ENCODE results near the gene SAXO1. TPM values are rescaled to one million over a fixed set of nuclear protein-coding genes. Genes with fewer than 3 reads are reported as not detected.

Gene SAXO1
- total RNA-seq, 1 donor from 2014 or later: not detected

GRCh38 chr9:18971909-18972308 lies 61.1 kb downstream of the SAXO1 start:
- Mint-ChIP-seq H3K27ac (ENCODE audit: unreplicated experiment) (no peak overlapping the region), H3K4me1 (ENCODE audit: unreplicated experiment) (no peaks in the 10 kb centered on the region), H3K36me3 (ENCODE audit: low read depth, unreplicated experiment) (no peaks in the 10 kb centered on the region), H3K9me3 (ENCODE audit: unreplicated experiment) (no peaks in the 10 kb centered on the region), H3K4me3 (ENCODE audit: unreplicated experiment) (no peak overlapping the region), H3K27me3 (ENCODE audit: unreplicated experiment) (no peaks in the 10 kb centered on the region)
- DNase-seq (ENCODE audit: low spot score): no peak
- no peak for TF ChIP-seq CTCF (IDR thresholded peaks at IDR 0.05; ENCODE audit: unreplicated experiment)

- no peak for TF ChIP-seq CTCF (IDR thresholded peaks at IDR 0.05; ENCODE audit: unreplicated experiment)
- no peak overlapping the region for H3K4me3 Mint-ChIP-seq (ENCODE audit: unreplicated experiment)
- DNase-seq (ENCODE audit: low spot score): no peak
- H3K27me3 Mint-ChIP-seq (ENCODE audit: unreplicated experiment): no peaks in the 10 kb centered on the region
- no peak overlapping the region for H3K27ac Mint-ChIP-seq (ENCODE audit: unreplicated experiment)
- no peaks in the 10 kb centered on the region for H3K9me3 Mint-ChIP-seq (ENCODE audit: unreplicated experiment)
- no peaks in the 10 kb centered on the region for H3K4me1 Mint-ChIP-seq (ENCODE audit: unreplicated experiment)
- no peaks in the 10 kb centered on the region for H3K36me3 Mint-ChIP-seq (ENCODE audit: low read depth, unreplicated experiment)
Measured at GRCh38 chr9:18971404-18971803, 61.6 kb downstream of the SAXO1 start.

GRCh38 chr9:18970393-18970792 lies 62.6 kb downstream of the SAXO1 start:
- no peaks in the 10 kb centered on the region for H3K36me3 Mint-ChIP-seq (ENCODE audit: low read depth, unreplicated experiment)
- no peaks in the 10 kb centered on the region for H3K4me1 Mint-ChIP-seq (ENCODE audit: unreplicated experiment)
- H3K4me3 Mint-ChIP-seq (ENCODE audit: unreplicated experiment): no peak overlapping the region
- no peak for DNase-seq (ENCODE audit: low spot score)
- no peak for TF ChIP-seq CTCF (IDR thresholded peaks at IDR 0.05; ENCODE audit: unreplicated experiment)
- H3K9me3 Mint-ChIP-seq (ENCODE audit: unreplicated experiment): no peaks in the 10 kb centered on the region
- peaks cover 1% of the 10 kb centered on the region for H3K27me3 Mint-ChIP-seq (ENCODE audit: unreplicated experiment)
- H3K27ac Mint-ChIP-seq (ENCODE audit: unreplicated experiment): no peak overlapping the region

GRCh38 chr9:18969128-18969527 lies 63.9 kb downstream of the SAXO1 start:
- Mint-ChIP-seq H3K4me1 (ENCODE audit: unreplicated experiment) (no peaks in the 10 kb centered on the region), H3K9me3 (ENCODE audit: unreplicated experiment) (no peaks in the 10 kb centered on the region), H3K27ac (ENCODE audit: unreplicated experiment) (no peak overlapping the region), H3K27me3 (ENCODE audit: unreplicated experiment) (peaks cover 1% of the 10 kb centered on the region), H3K4me3 (ENCODE audit: unreplicated experiment) (no peak overlapping the region), H3K36me3 (ENCODE audit: low read depth, unreplicated experiment) (no peaks in the 10 kb centered on the region)
- TF ChIP-seq CTCF (IDR thresholded peaks at IDR 0.05; ENCODE audit: unreplicated experiment): no peak
- DNase-seq (ENCODE audit: low spot score): no peak

GRCh38 chr9:18955626-18956025 lies 77.4 kb downstream of the SAXO1 start:
- H3K36me3 Mint-ChIP-seq (ENCODE audit: low read depth, unreplicated experiment): no peaks in the 10 kb centered on the region
- no peaks in the 10 kb centered on the region for H3K9me3 Mint-ChIP-seq (ENCODE audit: unreplicated experiment)
- no peak overlapping the region for H3K27ac Mint-ChIP-seq (ENCODE audit: unreplicated experiment)
- no peak for TF ChIP-seq CTCF (IDR thresholded peaks at IDR 0.05; ENCODE audit: unreplicated experiment)
- peaks cover 7% of the 10 kb centered on the region for H3K27me3 Mint-ChIP-seq (ENCODE audit: unreplicated experiment)
- H3K4me3 Mint-ChIP-seq (ENCODE audit: unreplicated experiment): no peak overlapping the region
- no peak for DNase-seq (ENCODE audit: low spot score)
- H3K4me1 Mint-ChIP-seq (ENCODE audit: unreplicated experiment): peaks cover 8% of the 10 kb centered on the region

All from endothelial cell (in vitro differentiated cells).